ENCODE results near the gene RAB3IL1. TPM values are rescaled to one million over a fixed set of nuclear protein-coding genes. Genes with fewer than 3 reads are reported as not detected.

RAB3IL1 gene
- total and polyA plus RNA-seq, 9 of the 15 experiments (the other 6 are each of a cell fraction or from before 2014, with no cell fraction given), result 0.15 to 42.6 (median 15.5) TPM

DNA sequence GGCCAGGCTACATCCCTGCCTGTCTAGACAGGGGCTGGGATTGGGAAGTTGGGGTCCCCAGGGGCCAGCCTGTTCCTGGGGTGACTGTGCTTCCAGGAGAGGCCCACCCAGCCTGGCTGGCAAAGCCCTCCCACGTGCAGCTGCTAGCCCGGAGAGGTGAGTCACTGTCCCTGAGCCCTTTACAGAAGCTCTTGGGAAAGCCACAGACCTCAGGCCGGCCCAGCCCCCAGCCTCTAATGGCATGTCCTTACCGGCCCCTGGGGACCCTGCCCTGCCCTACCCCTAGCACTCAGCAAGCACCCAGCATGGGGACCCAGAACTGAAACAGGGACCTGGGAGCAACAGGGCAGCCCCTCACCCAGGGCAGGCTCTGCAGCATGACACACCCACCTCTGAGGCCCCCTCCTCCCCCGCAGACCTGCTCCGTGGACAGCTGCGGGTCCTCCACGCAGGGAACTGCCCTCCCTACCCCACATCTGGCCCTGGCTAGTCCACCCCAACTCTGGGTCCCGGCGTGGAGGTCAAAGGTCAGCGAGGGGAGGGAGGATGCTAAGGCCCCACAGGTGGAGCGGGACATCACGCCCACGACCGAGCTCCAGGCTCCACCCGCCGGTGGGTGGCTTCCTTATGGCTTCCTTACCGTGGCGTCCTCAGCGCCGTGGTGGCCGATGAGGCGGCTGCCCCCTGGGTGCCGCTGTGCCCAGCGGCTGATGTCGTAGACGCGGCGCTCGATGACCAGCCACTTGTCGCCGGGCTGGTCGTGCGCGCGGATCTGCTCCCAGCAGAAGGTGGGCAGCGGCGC lies 26.6 kb downstream of the RAB3IL1 start (continued):
- TF ChIP-seq, protein P1, sequence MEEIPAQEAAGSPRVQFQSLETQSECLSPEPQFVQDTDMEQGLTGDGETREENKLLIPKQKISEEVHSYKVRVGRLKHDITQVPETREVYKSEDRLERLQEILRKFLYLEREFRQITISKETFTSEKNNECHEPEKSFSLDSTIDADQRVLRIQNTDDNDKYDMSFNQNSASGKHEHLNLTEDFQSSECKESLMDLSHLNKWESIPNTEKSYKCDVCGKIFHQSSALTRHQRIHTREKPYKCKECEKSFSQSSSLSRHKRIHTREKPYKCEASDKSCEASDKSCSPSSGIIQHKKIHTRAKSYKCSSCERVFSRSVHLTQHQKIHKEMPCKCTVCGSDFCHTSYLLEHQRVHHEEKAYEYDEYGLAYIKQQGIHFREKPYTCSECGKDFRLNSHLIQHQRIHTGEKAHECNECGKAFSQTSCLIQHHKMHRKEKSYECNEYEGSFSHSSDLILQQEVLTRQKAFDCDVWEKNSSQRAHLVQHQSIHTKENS (CRISPR knock-in tag; IDR thresholded peaks at IDR 0.05), result no peak
- peak; percentile 85 for TF ChIP-seq ATF3 (IDR thresholded peaks at IDR 0.05)
- 0 out of 2 replicates have a peak, but pooled peaks have one; percentile 54 for TF ChIP-seq ATF3 (CRISPR knock-in tag; conservative IDR thresholded peaks at IDR 0.05)
- peak; percentile 79 for TF ChIP-seq KLF13 (tag; IDR thresholded peaks at IDR 0.05; ENCODE audit: borderline replicate concordance, low read depth)
- 0 out of 2 replicates have a peak, but pooled peaks have one; percentile 2 for TF ChIP-seq SMAD4 (CRISPR knock-in tag; conservative IDR thresholded peaks at IDR 0.05)
- TF ChIP-seq SIN3B (IDR thresholded peaks at IDR 0.05; ENCODE audit: low read depth), result no peak
- TF ChIP-seq, protein P2, sequence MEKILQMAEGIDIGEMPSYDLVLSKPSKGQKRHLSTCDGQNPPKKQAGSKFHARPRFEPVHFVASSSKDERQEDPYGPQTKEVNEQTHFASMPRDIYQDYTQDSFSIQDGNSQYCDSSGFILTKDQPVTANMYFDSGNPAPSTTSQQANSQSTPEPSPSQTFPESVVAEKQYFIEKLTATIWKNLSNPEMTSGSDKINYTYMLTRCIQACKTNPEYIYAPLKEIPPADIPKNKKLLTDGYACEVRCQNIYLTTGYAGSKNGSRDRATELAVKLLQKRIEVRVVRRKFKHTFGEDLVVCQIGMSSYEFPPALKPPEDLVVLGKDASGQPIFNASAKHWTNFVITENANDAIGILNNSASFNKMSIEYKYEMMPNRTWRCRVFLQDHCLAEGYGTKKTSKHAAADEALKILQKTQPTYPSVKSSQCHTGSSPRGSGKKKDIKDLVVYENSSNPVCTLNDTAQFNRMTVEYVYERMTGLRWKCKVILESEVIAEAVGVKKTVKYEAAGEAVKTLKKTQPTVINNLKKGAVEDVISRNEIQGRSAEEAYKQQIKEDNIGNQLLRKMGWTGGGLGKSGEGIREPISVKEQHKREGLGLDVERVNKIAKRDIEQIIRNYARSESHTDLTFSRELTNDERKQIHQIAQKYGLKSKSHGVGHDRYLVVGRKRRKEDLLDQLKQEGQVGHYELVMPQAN (IDR thresholded peaks at IDR 0.05; ENCODE audit: borderline replicate concordance), result peak; percentile 45; the same call in 1 of the 2 replicates
- TF ChIP-seq GABPB1 (CRISPR knock-in tag; IDR thresholded peaks at IDR 0.05), result 0 out of 2 replicates have a peak, but pooled peaks have one; percentile 15
- TF ChIP-seq ARID1B (IDR thresholded peaks at IDR 0.05), result peak; percentile 74
- peak; percentile 87 for TF ChIP-seq ARID4B (CRISPR knock-in tag; IDR thresholded peaks at IDR 0.05)
- peak; percentile 64; the same call in 1 of the 2 replicates for TF ChIP-seq SAFB (IDR thresholded peaks at IDR 0.05; ENCODE audit: borderline replicate concordance, low read depth, low read length)
- TF ChIP-seq ZNF830 (CRISPR knock-in tag; IDR thresholded peaks at IDR 0.05), result peak; percentile 16; the same call in 1 of the 2 replicates
- TF ChIP-seq, protein P3, sequence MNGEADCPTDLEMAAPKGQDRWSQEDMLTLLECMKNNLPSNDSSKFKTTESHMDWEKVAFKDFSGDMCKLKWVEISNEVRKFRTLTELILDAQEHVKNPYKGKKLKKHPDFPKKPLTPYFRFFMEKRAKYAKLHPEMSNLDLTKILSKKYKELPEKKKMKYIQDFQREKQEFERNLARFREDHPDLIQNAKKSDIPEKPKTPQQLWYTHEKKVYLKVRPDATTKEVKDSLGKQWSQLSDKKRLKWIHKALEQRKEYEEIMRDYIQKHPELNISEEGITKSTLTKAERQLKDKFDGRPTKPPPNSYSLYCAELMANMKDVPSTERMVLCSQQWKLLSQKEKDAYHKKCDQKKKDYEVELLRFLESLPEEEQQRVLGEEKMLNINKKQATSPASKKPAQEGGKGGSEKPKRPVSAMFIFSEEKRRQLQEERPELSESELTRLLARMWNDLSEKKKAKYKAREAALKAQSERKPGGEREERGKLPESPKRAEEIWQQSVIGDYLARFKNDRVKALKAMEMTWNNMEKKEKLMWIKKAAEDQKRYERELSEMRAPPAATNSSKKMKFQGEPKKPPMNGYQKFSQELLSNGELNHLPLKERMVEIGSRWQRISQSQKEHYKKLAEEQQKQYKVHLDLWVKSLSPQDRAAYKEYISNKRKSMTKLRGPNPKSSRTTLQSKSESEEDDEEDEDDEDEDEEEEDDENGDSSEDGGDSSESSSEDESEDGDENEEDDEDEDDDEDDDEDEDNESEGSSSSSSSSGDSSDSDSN (IDR thresholded peaks at IDR 0.05; ENCODE audit: borderline replicate concordance in 1 of 2, low read depth in 2 of 2, low read length in 2 of 2), result 0 out of 4 replicates have a peak, but pooled peaks of 1 of the 2 experiments have one; percentile 6

Data from K562 (cell line).